GM23338 (cell line): ENCODE measurements around the gene GPRIN1.

Experiments
- CREB1 ChIP-seq: fragments of 250-450 bp; sonication (Bioruptor Pico); IDR thresholded peaks from 2 replicates; pipeline ENCODE4 v1.5.0; 2020; ENCODE audit warnings: low read depth, mild to moderate bottlenecking, moderate library complexity
- ETS1 ChIP-seq: IDR thresholded peaks from 2 replicates; pipeline ENCODE4 v1.6.1; 2016; ENCODE audit warnings: antibody characterized with exemption
- EZH2 ChIP-seq: fragments of 200-600 bp; sonication (generic); IDR thresholded peaks from one replicate; pipeline ENCODE4 v1.8.0; 2017; ENCODE audit warnings: antibody characterized with exemption, mild to moderate bottlenecking, low read depth; ENCODE audit not compliant: unreplicated experiment
- EZH2phosphoT487 ChIP-seq: fragments of 200-600 bp; sonication (generic); IDR thresholded peaks from one replicate; pipeline ENCODE4 v1.8.1; 2018; ENCODE audit warnings: antibody characterized with exemption; ENCODE audit not compliant: unreplicated experiment
- JUNB ChIP-seq: IDR thresholded peaks from one replicate; pipeline ENCODE4 v1.6.1; 2016; ENCODE audit warnings: antibody characterized with exemption; ENCODE audit not compliant: unreplicated experiment
- NANOG ChIP-seq: IDR thresholded peaks from 2 replicates; pipeline ENCODE4 v1.6.1; 2016; ENCODE audit warnings: antibody characterized with exemption, borderline replicate concordance
- POLR2AphosphoS5 ChIP-seq: IDR thresholded peaks from 2 replicates; pipeline ENCODE4 v1.6.1; 2016; ENCODE audit warnings: antibody characterized with exemption, low read depth
- ZNF114 ChIP-seq: fragments of 250-450 bp; sonication (Bioruptor Pico); IDR thresholded peaks from 2 replicates; pipeline ENCODE4 v1.5.0; 2020; ENCODE audit warnings: mild to moderate bottlenecking, moderate library complexity
- TF ChIP-seq, protein P1 (sequence below), 2 experiments: fragments of 200-600 bp in 1 of 2; sonication (generic) in 1 of 2; conservative IDR thresholded peaks; 2 replicates each; pipeline versions ENCODE4 v1.5.1 to v1.6.1; 2016 to 2017; ENCODE audit warnings: antibody characterized with exemption in 2 of 2, low read depth in 2 of 2, mild to moderate bottlenecking in 2 of 2, moderate library complexity in 1 of 2
- TF ChIP-seq, protein P2 (sequence below): IDR thresholded peaks from one replicate; pipeline ENCODE4 v1.6.1; 2018; ENCODE audit warnings: antibody characterized with exemption; ENCODE audit not compliant: unreplicated experiment

DNA sequence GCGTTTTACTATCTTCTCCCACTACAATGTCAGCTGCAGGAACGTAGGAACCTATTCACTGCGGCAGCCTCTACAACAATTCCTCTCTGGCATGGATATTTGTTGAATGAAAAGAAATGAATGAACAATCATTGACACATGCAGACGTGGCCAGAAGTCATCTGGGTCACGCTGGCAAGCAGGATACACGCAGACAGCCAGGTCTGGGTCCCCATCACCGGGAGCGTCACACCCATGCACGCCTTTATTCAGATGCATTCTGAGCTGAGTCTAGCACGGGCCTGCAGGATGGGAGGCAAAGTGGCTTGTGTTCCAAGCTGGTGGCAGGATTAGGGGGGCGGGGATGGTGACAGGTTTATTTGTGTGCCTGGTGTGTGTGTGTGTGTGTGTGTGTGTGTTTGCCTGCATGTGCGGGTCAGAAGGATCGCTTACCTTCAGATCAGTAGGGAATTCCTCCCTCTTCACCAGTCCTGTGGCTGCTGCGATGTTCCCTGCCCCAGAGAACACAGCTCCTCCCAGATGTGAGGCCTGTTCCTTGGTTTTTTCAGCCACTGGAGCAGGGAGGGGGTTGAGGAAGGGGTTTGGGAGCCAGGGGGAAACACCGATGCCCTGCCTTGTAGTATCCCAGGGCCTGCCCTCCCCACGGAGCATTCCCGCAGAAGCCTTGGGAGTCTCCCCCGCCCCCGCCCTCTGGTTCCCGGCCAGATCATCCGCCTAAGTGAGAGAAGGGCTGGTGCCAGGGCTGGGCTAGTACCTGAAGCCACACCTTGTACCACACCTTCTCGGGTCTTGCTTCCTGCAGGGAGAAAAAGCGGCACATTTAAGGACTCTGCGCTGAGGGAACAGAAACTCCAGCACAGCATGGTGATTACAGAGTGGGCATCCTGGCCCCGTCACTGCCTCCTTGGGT is 16.3 kb upstream of the GPRIN1 start:
- TF ChIP-seq, protein P1, sequence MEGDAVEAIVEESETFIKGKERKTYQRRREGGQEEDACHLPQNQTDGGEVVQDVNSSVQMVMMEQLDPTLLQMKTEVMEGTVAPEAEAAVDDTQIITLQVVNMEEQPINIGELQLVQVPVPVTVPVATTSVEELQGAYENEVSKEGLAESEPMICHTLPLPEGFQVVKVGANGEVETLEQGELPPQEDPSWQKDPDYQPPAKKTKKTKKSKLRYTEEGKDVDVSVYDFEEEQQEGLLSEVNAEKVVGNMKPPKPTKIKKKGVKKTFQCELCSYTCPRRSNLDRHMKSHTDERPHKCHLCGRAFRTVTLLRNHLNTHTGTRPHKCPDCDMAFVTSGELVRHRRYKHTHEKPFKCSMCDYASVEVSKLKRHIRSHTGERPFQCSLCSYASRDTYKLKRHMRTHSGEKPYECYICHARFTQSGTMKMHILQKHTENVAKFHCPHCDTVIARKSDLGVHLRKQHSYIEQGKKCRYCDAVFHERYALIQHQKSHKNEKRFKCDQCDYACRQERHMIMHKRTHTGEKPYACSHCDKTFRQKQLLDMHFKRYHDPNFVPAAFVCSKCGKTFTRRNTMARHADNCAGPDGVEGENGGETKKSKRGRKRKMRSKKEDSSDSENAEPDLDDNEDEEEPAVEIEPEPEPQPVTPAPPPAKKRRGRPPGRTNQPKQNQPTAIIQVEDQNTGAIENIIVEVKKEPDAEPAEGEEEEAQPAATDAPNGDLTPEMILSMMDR (conservative IDR thresholded peaks at IDR 0.05; ENCODE audit: low read depth in 2 of 2): no peak
- no peak for TF ChIP-seq CREB1 (CRISPR knock-in tag)
- no peak for TF ChIP-seq EZH2
- no peak for TF ChIP-seq POLR2AphosphoS5
- TF ChIP-seq, protein P2, sequence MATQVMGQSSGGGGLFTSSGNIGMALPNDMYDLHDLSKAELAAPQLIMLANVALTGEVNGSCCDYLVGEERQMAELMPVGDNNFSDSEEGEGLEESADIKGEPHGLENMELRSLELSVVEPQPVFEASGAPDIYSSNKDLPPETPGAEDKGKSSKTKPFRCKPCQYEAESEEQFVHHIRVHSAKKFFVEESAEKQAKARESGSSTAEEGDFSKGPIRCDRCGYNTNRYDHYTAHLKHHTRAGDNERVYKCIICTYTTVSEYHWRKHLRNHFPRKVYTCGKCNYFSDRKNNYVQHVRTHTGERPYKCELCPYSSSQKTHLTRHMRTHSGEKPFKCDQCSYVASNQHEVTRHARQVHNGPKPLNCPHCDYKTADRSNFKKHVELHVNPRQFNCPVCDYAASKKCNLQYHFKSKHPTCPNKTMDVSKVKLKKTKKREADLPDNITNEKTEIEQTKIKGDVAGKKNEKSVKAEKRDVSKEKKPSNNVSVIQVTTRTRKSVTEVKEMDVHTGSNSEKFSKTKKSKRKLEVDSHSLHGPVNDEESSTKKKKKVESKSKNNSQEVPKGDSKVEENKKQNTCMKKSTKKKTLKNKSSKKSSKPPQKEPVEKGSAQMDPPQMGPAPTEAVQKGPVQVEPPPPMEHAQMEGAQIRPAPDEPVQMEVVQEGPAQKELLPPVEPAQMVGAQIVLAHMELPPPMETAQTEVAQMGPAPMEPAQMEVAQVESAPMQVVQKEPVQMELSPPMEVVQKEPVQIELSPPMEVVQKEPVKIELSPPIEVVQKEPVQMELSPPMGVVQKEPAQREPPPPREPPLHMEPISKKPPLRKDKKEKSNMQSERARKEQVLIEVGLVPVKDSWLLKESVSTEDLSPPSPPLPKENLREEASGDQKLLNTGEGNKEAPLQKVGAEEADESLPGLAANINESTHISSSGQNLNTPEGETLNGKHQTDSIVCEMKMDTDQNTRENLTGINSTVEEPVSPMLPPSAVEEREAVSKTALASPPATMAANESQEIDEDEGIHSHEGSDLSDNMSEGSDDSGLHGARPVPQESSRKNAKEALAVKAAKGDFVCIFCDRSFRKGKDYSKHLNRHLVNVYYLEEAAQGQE: no peak
- no peak for TF ChIP-seq EZH2phosphoT487
- TF ChIP-seq ETS1: no peak
- TF ChIP-seq ZNF114: no peak
- TF ChIP-seq JUNB: no peak
- no peak for TF ChIP-seq NANOG
